GM12872 (cell line): ENCODE data around the gene YEATS4.

Experiments used
- TF ChIP-seq, protein P1 (sequence below): IDR thresholded peaks from 3 replicates; pipeline ENCODE4 v1.5.1; 2011; ENCODE audit warnings: low read depth, mild to moderate bottlenecking, low read length, moderate library complexity; ENCODE audit not compliant: insufficient read depth

YEATS4 gene

DNA sequence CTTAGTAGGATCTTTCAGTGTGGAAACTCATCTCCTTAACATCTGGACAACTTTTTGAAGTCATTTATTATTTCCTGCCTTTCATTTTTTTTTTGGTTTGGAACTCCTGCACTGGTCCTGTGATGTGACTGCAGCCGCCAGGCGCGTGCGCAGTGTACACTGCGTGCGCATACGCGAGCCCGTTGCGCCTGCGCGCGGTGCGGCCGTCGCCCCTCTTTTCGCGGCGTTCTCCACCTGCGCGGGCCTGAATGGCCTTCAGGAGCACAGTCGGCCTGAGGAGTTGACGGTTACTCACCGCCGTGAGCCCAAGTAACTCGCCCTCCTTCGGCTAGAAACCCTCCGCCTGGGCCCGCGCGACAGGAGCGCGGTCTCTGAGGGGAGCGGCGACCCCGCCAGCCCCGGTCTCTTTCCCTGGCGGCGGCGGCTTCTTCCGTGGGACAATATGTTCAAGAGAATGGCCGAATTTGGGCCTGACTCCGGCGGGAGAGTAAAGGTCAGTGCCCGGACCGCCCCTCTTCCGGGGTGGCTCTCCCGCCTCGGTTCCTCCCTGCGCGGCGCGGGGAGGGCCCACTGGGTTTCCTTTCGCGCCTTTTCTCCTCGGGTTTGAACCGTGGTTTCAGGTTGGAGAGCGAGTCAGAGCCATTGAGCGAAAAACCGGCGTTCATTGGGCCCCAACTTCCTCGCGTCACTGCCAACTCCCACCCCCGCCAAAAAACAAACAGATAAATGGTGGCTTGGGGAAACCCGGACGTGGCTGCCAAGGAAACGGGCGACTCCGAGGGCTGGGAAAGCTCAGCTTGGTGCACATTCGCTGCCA lies at the start of gene YEATS4:
Gene YEATS4 (plus strand): TSS at position 213 of the 817 bp plus-strand sequence. CDS start 230 bp downstream, at position 443.
- TF ChIP-seq, protein P1, sequence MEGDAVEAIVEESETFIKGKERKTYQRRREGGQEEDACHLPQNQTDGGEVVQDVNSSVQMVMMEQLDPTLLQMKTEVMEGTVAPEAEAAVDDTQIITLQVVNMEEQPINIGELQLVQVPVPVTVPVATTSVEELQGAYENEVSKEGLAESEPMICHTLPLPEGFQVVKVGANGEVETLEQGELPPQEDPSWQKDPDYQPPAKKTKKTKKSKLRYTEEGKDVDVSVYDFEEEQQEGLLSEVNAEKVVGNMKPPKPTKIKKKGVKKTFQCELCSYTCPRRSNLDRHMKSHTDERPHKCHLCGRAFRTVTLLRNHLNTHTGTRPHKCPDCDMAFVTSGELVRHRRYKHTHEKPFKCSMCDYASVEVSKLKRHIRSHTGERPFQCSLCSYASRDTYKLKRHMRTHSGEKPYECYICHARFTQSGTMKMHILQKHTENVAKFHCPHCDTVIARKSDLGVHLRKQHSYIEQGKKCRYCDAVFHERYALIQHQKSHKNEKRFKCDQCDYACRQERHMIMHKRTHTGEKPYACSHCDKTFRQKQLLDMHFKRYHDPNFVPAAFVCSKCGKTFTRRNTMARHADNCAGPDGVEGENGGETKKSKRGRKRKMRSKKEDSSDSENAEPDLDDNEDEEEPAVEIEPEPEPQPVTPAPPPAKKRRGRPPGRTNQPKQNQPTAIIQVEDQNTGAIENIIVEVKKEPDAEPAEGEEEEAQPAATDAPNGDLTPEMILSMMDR, result no peak

DNA sequence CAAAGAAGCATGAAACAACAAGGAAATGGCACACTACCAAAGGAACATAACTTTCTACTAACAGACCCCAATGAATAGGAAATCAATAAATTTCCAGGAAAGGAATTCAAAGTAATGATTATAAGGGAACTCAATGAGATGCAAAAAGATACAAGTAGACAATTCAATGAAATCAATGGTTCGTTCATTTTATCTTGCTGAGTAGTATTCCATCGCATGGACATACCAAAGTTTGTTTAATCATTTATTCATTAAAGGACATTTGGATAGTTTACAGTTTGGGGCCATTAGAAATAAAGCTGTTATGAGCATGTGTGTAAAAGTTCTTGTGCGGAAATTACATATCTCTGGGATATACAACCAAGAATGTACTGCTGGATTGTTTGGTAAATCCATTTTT lies 46.3 kb upstream of the YEATS4 start:
- TF ChIP-seq, protein P1, result no peak

DNA sequence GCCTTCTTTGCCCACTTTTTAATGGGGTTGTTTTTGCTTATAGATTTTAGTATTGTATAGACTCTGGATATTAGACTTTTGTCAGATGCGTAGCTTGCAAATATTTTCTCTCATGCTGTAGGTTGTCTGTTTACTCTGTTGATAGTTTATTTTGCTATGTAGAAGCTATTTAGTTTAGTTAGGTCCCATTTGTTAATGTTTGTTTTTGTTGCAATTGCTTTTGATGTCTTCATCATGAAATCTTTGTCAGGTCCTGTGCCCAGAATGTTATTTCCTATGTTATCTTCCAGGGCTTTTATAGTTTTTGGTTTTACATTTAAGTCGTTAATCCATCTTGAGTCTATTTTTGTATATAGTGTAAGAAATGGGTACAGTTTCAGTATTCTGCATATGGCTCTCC lies 41.3 kb upstream of the YEATS4 start:
- TF ChIP-seq, protein P1, result no peak

DNA sequence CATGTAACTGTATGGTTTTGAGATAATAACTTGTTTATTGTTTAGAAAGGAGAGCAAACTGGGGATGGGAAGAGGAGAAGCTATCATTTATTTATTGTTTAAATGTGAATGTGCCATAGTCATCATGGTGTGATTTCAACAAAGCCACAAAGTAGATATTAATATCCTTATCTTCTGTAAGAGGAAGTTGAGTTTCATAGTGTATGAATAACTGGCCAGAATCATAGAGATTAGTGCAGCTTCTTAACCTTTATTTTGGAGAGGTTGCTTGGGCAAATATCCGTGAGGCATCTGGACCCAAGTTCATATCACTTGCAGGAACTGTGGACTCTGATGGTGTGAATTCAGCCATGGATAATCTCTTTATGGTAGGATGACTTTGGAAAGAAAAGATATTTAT lies 38.2 kb upstream of the YEATS4 start:
- TF ChIP-seq, protein P1, result no peak

DNA sequence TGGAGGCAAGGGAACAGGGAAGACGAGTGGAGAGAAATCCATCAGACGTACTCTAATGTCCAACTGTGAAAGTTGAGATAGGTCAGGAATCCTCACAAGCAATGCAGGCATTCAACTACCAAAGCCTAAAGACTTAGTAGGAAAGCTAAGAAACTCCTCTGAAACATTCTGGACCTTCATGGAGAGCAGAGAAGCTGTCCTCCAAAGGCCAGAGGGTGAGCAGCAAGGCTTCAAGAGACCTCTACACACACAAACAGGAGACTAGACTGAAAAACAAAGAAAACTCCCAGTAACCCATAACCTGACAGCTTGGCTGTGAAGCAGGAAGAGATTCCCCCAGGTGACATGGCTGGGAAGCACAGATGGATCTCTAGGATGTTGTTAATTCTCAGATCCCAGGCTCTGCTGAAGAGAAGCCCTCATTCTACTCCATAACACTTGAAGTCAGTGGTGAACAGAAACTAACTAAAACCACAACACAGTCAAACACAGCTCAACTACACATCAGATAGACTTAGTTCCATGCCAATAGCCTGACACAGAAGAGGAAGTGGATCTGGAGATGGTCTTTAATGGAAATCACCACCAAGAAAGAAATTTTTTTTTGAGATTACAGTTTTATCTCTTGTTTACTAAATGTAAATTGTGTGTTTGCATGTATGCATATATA lies 34.6 kb upstream of the YEATS4 start:
- TF ChIP-seq, protein P1, result no peak

DNA sequence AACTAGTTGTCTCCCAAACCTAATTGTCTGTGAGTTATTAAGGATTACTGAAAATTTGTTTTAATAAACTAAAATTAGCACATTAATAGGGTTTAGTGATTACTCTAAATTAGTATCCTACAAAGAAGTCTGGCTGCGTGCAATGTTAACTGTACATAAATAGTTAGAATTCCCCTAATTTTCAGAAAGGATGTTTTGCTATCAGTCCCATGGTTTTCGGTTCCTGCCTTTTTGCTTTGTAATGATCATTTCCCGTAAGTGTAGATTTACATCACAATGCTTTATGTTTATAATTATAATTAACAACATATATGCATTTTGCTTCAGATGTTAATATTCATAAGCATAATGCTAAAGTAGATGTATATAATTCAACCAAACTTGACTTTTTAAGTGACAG lies 31.1 kb upstream of the YEATS4 start:
- TF ChIP-seq, protein P1, result no peak

DNA sequence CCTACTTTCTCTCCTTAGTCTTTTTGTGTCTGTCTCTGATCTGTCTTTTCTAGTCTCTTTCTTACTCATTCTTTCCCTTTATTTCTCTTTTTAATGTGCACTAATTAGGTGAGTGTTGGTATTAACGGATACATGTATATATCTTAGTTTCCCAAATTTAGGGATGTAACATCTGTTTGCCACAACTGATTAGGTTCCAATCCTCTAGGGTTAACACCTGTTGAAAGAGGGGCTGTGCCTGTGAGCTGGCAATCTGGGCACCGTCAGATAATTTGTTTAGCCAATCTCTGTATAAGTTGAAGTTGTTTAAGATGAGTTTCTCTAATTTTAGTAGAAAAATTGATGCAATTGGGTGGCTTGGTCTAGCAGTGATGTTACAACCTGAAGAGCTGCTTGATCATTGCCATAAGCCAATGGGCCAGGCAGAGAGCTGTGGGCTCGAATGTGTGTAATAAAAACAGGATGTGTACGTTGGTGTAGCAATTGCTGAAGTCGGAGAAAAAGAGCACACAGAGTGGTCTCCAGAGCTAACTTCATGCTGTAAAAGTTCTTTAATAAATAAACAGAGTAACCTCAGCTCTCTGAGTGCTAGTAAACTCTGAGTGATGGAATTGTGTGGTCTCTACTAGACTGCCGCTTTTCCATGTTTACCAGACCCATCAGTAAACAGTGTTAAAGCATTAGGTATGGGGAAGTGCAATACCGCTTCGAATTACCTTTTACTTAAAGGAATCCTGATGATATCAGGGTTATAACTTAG lies 29.7 kb upstream of the YEATS4 start:
- TF ChIP-seq, protein P1, result no peak
